Mucosa of descending colon (tissue), 3 donors: ENCODE data around the gene JPH2. TPM values are rescaled to one million over a fixed set of nuclear protein-coding genes. Genes with fewer than 3 reads are reported as not detected.

Experiments
- ATAC-seq: fragments of 200-7000 bp; cut with Tn5 transposase; one replicate; pipeline ENCODE4 v1.9.1; 2020; ENCODE audit warnings: mild to moderate bottlenecking, moderate library complexity
- DNase-seq, 3 donors: peaks; one replicate each; pipeline ENCODE4 v3.0.0-alpha.2; 2020
- H3K36me3 ChIP-seq: fragments of 200-600 bp; one replicate; pipeline ENCODE4 v1.8.0; 2021; ENCODE audit warnings: low read depth, mild to moderate bottlenecking
- H3K4me1 ChIP-seq: fragments of 200-600 bp; one replicate; pipeline ENCODE4 v1.8.0; 2021; ENCODE audit warnings: low read depth, mild to moderate bottlenecking
- H3K4me3 ChIP-seq: fragments of 200-600 bp; one replicate; pipeline ENCODE4 v1.8.0; 2021; ENCODE audit warnings: mild to moderate bottlenecking
- H3K9me3 ChIP-seq: fragments of 200-600 bp; one replicate; pipeline ENCODE4 v1.8.0; 2021; ENCODE audit warnings: mild to moderate bottlenecking
- intact Hi-C, 2 donors: fragments of 100-400 bp; cut with DNase I in 1 of 2; cut with micrococcal nuclease in 1 of 2; formaldehyde crosslinking; loops; one replicate each; pipeline versions ENCODE4 v1.11.0 to v1.11.1; 2022; cut with DNase I, micrococcal nuclease
- total RNA-seq, 3 donors: library from RNA; stranded (reverse); fragmentation: NEBNext Ultra II Directional in 2 of 3; extraction: Animal tissue kit (Norgen Biotek cat#: 25700) in 2 of 3; gene quantifications; one replicate each; pipeline versions ENCODE4 v1.2.1 to v1.2.4, GENCODE V29; 2021 to 2023
- TF ChIP-seq, protein P1 (sequence below): fragments of 200-600 bp; IDR thresholded peaks from one replicate; pipeline ENCODE4 v1.8.0; 2022; ENCODE audit warnings: antibody characterized with exemption, mild to moderate bottlenecking
- donor health status: DM: no; HTN: no; CAD: no; lungs with moderate emphysema.
- donor health status: DM: no; HTN: no; CAD: no.
- donor health status: DM: no; HTN: yes; CAD: no.

Gene JPH2
- total RNA-seq, 3 donors from 2014 or later, result 2.3 to 87.3 (median 8.3) TPM

DNA sequence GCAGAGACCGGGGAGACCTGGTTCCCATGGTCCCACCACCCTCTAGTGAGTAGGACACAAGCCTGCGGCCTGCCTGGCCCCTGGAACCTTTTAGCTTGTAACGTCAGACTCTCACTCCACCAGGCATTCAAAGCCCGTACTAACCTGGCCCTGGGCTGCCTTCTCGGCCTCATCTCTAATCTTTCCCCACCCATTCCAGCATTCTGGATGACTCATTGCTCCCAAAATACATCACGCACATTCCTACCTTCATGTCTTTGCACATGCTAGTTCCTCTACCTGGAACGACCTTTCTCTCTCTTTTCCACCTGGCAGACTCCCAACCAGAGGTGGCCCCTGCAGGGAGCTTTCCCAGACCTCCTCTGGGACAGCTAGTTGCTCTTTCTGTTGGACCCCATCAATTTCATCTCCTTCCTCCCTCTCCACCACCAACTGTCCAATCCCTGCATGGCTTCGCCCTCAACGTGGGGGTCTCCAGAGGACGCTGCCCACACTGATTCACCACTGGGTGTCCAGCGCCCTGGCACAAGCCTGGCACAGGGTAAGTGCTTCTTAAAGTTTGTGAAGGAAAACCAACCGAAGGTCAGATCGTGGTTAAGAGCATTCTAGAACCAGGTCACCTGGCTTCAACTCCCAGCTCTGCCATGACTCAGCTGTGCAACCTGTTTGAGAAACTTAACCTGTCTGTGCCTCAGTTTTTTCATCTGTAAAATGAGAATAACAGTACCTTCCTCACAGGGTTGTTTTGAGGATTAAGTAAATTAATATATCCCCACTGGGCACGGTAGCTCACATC lies 35.2 kb downstream of the JPH2 start:
- H3K36me3 ChIP-seq, result no peaks in the 10 kb centered on the region
- intact Hi-C loops, result no loop called here
- H3K4me3 ChIP-seq, result no peak overlapping the region
- no peak for DNase-seq
- no peaks in the 10 kb centered on the region for H3K4me1 ChIP-seq
- no peak for ATAC-seq
- TF ChIP-seq, protein P1, sequence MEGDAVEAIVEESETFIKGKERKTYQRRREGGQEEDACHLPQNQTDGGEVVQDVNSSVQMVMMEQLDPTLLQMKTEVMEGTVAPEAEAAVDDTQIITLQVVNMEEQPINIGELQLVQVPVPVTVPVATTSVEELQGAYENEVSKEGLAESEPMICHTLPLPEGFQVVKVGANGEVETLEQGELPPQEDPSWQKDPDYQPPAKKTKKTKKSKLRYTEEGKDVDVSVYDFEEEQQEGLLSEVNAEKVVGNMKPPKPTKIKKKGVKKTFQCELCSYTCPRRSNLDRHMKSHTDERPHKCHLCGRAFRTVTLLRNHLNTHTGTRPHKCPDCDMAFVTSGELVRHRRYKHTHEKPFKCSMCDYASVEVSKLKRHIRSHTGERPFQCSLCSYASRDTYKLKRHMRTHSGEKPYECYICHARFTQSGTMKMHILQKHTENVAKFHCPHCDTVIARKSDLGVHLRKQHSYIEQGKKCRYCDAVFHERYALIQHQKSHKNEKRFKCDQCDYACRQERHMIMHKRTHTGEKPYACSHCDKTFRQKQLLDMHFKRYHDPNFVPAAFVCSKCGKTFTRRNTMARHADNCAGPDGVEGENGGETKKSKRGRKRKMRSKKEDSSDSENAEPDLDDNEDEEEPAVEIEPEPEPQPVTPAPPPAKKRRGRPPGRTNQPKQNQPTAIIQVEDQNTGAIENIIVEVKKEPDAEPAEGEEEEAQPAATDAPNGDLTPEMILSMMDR, result no peak
- H3K9me3 ChIP-seq, result no peaks in the 10 kb centered on the region

DNA sequence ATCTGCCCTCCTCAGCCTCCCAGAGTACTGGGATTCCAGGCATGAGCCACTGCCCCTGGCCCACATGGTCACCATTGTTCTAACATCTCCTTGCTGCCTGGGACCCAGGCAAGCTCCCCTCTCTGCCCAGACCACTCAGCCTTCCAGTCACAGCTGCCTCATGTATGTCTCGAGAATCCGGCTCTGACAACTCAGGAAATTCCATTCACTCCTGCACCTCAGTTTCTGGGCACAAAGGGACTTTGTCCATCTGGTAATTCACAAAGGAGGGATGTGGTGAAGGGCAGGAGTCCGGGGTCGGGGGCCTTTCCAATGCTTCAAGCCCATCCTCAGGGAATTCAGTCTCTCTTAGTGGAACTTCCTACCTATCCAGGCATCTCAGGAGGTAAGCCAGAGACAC lies 40.7 kb downstream of the JPH2 start:
- TF ChIP-seq, protein P1, result no peak
- ATAC-seq, result no peak
- Histone ChIP-seq H3K4me1 (no peaks in the 10 kb centered on the region), H3K4me3 (no peak overlapping the region), H3K9me3 (no peaks in the 10 kb centered on the region), H3K36me3 (no peaks in the 10 kb centered on the region)
- no peak for DNase-seq
- intact Hi-C loops, result no loop called here

DNA sequence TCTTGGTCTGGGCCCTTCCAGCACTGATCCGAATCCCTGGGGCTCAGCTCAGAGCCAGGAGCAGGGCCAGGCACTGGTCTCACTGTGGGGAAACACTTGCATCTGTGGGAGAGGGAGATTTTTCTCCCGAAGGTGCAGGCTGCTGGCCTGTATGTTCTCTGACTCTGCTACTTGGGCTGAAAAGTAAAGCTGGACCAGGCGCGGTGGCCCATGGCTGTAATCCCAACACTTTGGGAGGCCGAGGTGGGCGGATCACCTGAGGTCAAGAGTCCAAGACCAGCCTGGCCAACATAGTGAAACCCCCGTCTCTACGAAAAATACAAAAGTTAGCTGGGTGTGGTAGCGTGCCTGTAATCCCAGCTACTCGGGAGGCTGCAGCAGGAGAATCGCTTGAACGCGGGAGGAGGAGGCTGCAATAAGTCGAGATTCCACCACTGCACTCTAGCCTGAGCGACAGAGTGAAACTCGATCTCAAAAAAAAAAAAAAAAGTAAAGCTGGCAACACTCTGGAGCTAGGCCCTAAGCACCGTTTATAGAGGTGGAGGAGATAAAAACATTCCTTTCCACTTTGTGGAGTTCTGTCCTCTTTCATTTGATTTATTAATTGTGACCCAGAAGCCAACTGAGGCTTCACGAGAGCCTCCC lies 41.7 kb downstream of the JPH2 start:
- no peak for ATAC-seq
- intact Hi-C loops, result no loop called here
- no peak overlapping the region for H3K4me3 ChIP-seq
- no peaks in the 10 kb centered on the region for H3K36me3 ChIP-seq
- H3K9me3 ChIP-seq, result no peaks in the 10 kb centered on the region
- H3K4me1 ChIP-seq, result no peaks in the 10 kb centered on the region
- TF ChIP-seq, protein P1, result no peak
- DNase-seq, result no peak

- TF ChIP-seq, protein P1, result no peak
- no peaks in the 10 kb centered on the region for H3K9me3 ChIP-seq
- no peaks in the 10 kb centered on the region for H3K4me1 ChIP-seq
- no peak for ATAC-seq
- intact Hi-C loops, result no loop called here
- H3K4me3 ChIP-seq, result no peak overlapping the region
- no peaks in the 10 kb centered on the region for H3K36me3 ChIP-seq
- no peak for DNase-seq
Measured at GRCh38 chr20:44143936-44144335, 43.1 kb downstream of the JPH2 start.

DNA sequence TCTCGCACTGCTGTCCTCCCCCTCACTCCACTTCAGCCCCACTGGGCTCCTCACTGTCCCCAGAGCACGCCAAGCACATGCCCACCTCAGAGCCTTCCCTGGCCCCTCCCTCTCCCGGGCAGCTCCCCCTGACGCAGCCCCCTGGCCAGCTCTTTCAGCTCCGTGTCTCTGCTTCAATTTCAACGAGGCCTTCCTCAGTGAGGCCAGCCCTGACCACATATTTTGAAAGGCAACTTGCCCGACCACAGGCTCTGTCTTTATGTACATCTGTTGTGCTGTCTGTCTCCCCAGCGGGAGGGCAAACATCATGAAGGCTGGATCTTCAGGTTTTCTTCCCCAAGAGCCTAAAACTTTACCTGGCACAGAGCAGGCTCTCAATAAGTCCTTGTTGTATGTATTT lies 44.6 kb downstream of the JPH2 start:
- Histone ChIP-seq H3K4me1 (no peaks in the 10 kb centered on the region), H3K9me3 (no peaks in the 10 kb centered on the region), H3K4me3 (no peak overlapping the region), H3K36me3 (no peaks in the 10 kb centered on the region)
- TF ChIP-seq, protein P1, result no peak
- DNase-seq, result no peak
- intact Hi-C loops, result no loop called here
- no peak for ATAC-seq
